RWPE1 (cell line): ENCODE measurements around the gene SLC12A8.
A peak's percentile ranks its signal among the peaks of the same experiment; 100 is the strongest.

Experiments
- CTCF ChIA-PET: fragments of 350-600 bp; sonication (Branson Sonifier 250); formaldehyde crosslinking; extraction: SDS; loops from one replicate; lab custom pipeline; 2021; lab: Yijun Ruan, JAX
- POLR2A ChIA-PET: fragments of 400-600 bp; formaldehyde crosslinking; extraction: SDS; loops from one replicate; lab custom pipeline; 2020; ENCODE audit warnings: antibody characterized with exemption; ENCODE audit not compliant: low non-redundant PET; lab: Yijun Ruan, JAX
- DNase-seq: peaks from one replicate; pipeline ENCODE4 v3.0.0; 2012; ENCODE audit warnings: low spot score
- H3K27ac ChIP-seq: fragments of 450-650 bp; 2 replicates; pipeline ENCODE4 v1.5.1; 2017
- CTCF ChIP-seq: fragments of 450-650 bp; conservative IDR thresholded peaks from 2 replicates; pipeline ENCODE4 v1.5.1; 2017; ENCODE audit warnings: low read depth, mild to moderate bottlenecking

Gene SLC12A8

GRCh38 chr3:125136966-125137357 is 75.6 kb downstream of the SLC12A8 start:
- DNase-seq = no peak
- peak overlapping the region; percentile 63 for H3K27ac ChIP-seq
- CTCF ChIA-PET = interaction anchor here (1.0 kb wide), 1 partner anchor 91 kb away, joined by 3 read pairs; no protein-coding TSS in a partner anchor
- POLR2A ChIA-PET = no interaction called here
- TF ChIP-seq CTCF = no peak

- TF ChIP-seq CTCF = no peak
- POLR2A ChIA-PET = no interaction called here
- H3K27ac ChIP-seq = no peak overlapping the region
- DNase-seq = no peak
- CTCF ChIA-PET = no interaction called here
Measured at GRCh38 chr3:125136515-125136914, 76.0 kb downstream of the SLC12A8 start.

- TF ChIP-seq CTCF = no peak
- ChIA-PET CTCF (no interaction called here), POLR2A (no interaction called here)
- DNase-seq = no peak
- H3K27ac ChIP-seq = no peak overlapping the region
Measured at GRCh38 chr3:125134952-125135351, 77.6 kb downstream of the SLC12A8 start.

GRCh38 chr3:125132815-125133214 is 79.7 kb downstream of the SLC12A8 start:
- ChIA-PET POLR2A (no interaction called here), CTCF (no interaction called here)
- no peak for DNase-seq
- TF ChIP-seq CTCF = no peak
- H3K27ac ChIP-seq = no peak overlapping the region

- ChIA-PET CTCF (interaction anchor here (0.6 kb wide), 2 partner anchors 309 to 510 kb away, joined by 3 read pairs; no protein-coding TSS in a partner anchor), POLR2A (no interaction called here)
- peak; percentile 94 for DNase-seq
- H3K27ac ChIP-seq = peak overlapping the region; percentile 88
- TF ChIP-seq CTCF = no peak
Measured at GRCh38 chr3:125129512-125129997, 83.0 kb downstream of the SLC12A8 start.

GRCh38 chr3:125128861-125129501 is 83.6 kb downstream of the SLC12A8 start:
- DNase-seq = no peak
- peak overlapping the region; percentile 88 for H3K27ac ChIP-seq
- no peak for TF ChIP-seq CTCF
- ChIA-PET POLR2A (interaction anchor here (0.6 kb wide), 1 partner anchor 77 kb away, joined by 3 read pairs; no protein-coding TSS in a partner anchor), CTCF (interaction anchor here (0.6 to 0.8 kb wide), 2 partner anchors 45 to 309 kb away, joined by 3 read pairs; no protein-coding TSS in a partner anchor)
